K562 (cell line): Measurements from ENCODE around the gene IQCN. TPM values are rescaled to one million over a fixed set of nuclear protein-coding genes. Genes with fewer than 3 reads are reported as not detected.
A peak's percentile ranks its signal among the peaks of the same experiment; 100 is the strongest.

Source experiments
- BMI1 ChIP-seq: fragments of 150-350 bp; IDR thresholded peaks from 2 replicates; pipeline ENCODE4 v1.6.1; 2014; ENCODE audit warnings: low read length
- CBFA2T3 ChIP-seq: fragments of 450-650 bp; IDR thresholded peaks from 2 replicates; pipeline ENCODE4 v1.6.1; 2017
- E2F5 ChIP-seq: sonication (generic); formaldehyde crosslinking; IDR thresholded peaks from 2 replicates; pipeline ENCODE4 v1.8.0; 2022; ENCODE audit warnings: mild to moderate bottlenecking, missing genetic modification reagents
- EP300 ChIP-seq: IDR thresholded peaks from 2 replicates; pipeline ENCODE4 v1.6.1; 2012; ENCODE audit warnings: low read length, improper control_type of control experiment
- FOXM1 ChIP-seq, 2 experiments: fragments of 450-650 bp in 1 of 2; sonication (generic) in 1 of 2; formaldehyde crosslinking in 1 of 2; IDR thresholded peaks; 2 replicates each; pipeline versions ENCODE4 v1.6.1 to v1.9.0; 2017 to 2022; ENCODE audit warnings: low read depth in 2 of 2, mild to moderate bottlenecking in 2 of 2, missing genetic modification reagents in 1 of 2, moderate library complexity in 1 of 2
- HCFC1 ChIP-seq: IDR thresholded peaks from 2 replicates; pipeline ENCODE4 v1.6.1; 2012; ENCODE audit warnings: low read depth, low read length, improper control_type of control experiment
- MBD1 ChIP-seq: fragments of 250-450 bp; sonication (Bioruptor Pico); IDR thresholded peaks from 2 replicates; pipeline ENCODE4 v1.8.0; 2022; ENCODE audit warnings: inconsistent platforms
- MECOM ChIP-seq: fragments of 250-450 bp; sonication (Bioruptor Pico); IDR thresholded peaks from 2 replicates; pipeline ENCODE4 v1.8.0; 2022; ENCODE audit warnings: inconsistent platforms
- MEF2A ChIP-seq: IDR thresholded peaks from 2 replicates; pipeline ENCODE4 v1.6.1; 2011; ENCODE audit warnings: low read depth, mild to moderate bottlenecking, low read length, moderate library complexity; ENCODE audit not compliant: control insufficient read depth
- NBN ChIP-seq: fragments of 450-650 bp; IDR thresholded peaks from 2 replicates; pipeline ENCODE4 v1.6.1; 2016; ENCODE audit warnings: low read depth, mild to moderate bottlenecking
- PCBP2 ChIP-seq: fragments of 200-400 bp; formaldehyde crosslinking; IDR thresholded peaks from 2 replicates; pipeline ENCODE4 v1.6.1; 2018; ENCODE audit warnings: low read length, low read depth, mild to moderate bottlenecking, moderate library complexity; ENCODE audit not compliant: poor library complexity, severe bottlenecking
- SMARCC2 ChIP-seq: fragments of 450-650 bp; IDR thresholded peaks from 2 replicates; pipeline ENCODE4 v1.6.1; 2017; ENCODE audit warnings: antibody characterized with exemption, moderate library complexity, mild to moderate bottlenecking, low read depth
- ZNF12 ChIP-seq: sonication (generic); formaldehyde crosslinking; IDR thresholded peaks from 2 replicates; pipeline ENCODE4 v1.4.0; 2020; ENCODE audit warnings: mild to moderate bottlenecking, missing genetic modification reagents
- ZNF121 ChIP-seq: sonication (generic); formaldehyde crosslinking; conservative IDR thresholded peaks from 2 replicates; pipeline ENCODE4 v1.8.0; 2022; ENCODE audit warnings: missing genetic modification reagents
- ZNF395 ChIP-seq: fragments of 200-800 bp; sonication (Bioruptor generic); IDR thresholded peaks from 2 replicates; pipeline ENCODE4 v1.6.1; 2017; ENCODE audit warnings: missing genetic modification characterization, missing compliant biosample characterization
- ZNF592 ChIP-seq: fragments of 450-650 bp; IDR thresholded peaks from 2 replicates; pipeline ENCODE4 v1.6.1; 2017; ENCODE audit warnings: antibody characterized with exemption, mild to moderate bottlenecking
- polyA plus RNA-seq, 8 experiments: library from polyadenylated mRNA; depleted of rRNA in 4 of 8; stranded (reverse) in 5 of 8; unstranded in 3 of 8; fragments of >200 nt; fragmentation: Nextera tagmentation in 2 of 8; fragmentation: Illumina TruSeq in 1 of 8; extraction: Ambion mirVana in 2 of 8; extraction: Trizol in 1 of 8; gene quantifications; 2 replicates each; pipeline versions ENCODE4 v1.2.1 to v1.2.3, GENCODE V29; 2011 to 2014; ENCODE audit warnings: inconsistent platforms in 1 of 8, missing spikeins in 1 of 8
- total RNA-seq, 7 experiments: library from RNA; depleted of rRNA in 6 of 7; stranded (reverse); fragments of >200 nt in 6 of 7; fragmentation: Illumina TruSeq in 2 of 7; extraction: Trizol in 2 of 7; gene quantifications; 2 replicates each; pipeline versions ENCODE4 v1.2.1 to v1.2.3, GENCODE V29; 2011 to 2021; ENCODE audit warnings: low replicate concordance in 1 of 7
- TF ChIP-seq, protein P1 (sequence below), 3 experiments: IDR thresholded peaks in 2 of 3; conservative IDR thresholded peaks in 1 of 3; 2 replicates each; pipeline ENCODE4 v1.5.1; 2011 to 2012; ENCODE audit warnings: low read length in 3 of 3, mild to moderate bottlenecking in 3 of 3, control low read depth in 2 of 3, improper control_type of control experiment in 1 of 3, inconsistent platforms in 1 of 3, low read depth in 1 of 3, mixed read lengths in 1 of 3, moderate library complexity in 1 of 3; ENCODE audit not compliant: insufficient read depth in 2 of 3

Gene IQCN
- total and polyA plus RNA-seq, 9 of the 15 experiments (the other 6 are each of a cell fraction or from before 2014, with no cell fraction given), result 0.01 to 0.07 (median 0.04) TPM; not detected in 3

DNA sequence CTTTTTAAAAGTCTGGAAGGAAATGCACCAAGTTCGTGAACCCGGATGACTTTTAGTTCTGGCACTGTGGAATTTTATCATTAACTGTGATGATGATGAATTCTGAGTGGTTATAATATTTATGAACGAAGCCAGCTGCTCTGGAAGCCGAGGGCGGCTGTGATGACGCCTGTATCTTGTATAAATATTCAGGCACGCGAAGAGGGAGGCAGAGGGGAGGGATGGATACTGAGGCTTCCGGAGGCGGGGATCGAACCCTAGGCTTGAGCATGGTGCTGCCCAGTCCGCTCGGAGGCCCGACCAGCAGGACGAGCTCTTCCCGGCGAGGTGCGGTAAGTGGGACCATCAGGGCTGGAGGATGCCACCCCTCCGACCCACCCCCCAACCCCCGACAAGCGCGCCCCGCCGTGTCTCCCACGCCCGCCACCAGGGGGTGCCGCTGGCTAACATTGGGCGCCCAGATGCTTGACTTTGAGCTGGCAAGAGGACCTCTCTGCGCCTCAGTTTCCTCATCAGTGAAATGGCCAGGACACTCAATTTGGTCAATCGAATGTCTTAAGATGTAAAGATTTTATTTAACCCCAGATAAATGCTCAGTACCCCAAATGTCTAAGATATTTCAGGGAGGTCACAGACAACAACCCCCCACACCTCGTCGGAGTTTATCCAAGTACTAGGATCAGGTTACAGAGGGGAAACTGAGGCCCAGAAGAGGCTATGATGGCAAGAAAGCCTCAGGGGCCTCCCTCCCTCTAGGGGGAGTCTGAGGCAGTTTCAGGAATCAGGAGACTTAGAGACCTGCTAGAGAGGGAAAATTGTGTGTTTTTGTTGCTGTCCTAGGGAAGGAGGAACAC lies 65.9 kb downstream of the IQCN start (continued):
- no peak for TF ChIP-seq SMARCC2
- TF ChIP-seq EP300, result no peak
- no peak for TF ChIP-seq ZNF592
- no peak for TF ChIP-seq BMI1
- TF ChIP-seq CBFA2T3, result no peak
- TF ChIP-seq PCBP2, result no peak
- TF ChIP-seq MECOM, result no peak
- no peak for TF ChIP-seq ZNF12
- TF ChIP-seq HCFC1, result no peak
- TF ChIP-seq ZNF121 (CRISPR knock-in tag), result no peak
- TF ChIP-seq FOXM1 (IDR thresholded peaks at IDR 0.05; ENCODE audit: low read depth), result no peak
- no peak for TF ChIP-seq FOXM1 (CRISPR knock-in tag; IDR thresholded peaks at IDR 0.05; ENCODE audit: low read depth)
- TF ChIP-seq, protein P1, sequence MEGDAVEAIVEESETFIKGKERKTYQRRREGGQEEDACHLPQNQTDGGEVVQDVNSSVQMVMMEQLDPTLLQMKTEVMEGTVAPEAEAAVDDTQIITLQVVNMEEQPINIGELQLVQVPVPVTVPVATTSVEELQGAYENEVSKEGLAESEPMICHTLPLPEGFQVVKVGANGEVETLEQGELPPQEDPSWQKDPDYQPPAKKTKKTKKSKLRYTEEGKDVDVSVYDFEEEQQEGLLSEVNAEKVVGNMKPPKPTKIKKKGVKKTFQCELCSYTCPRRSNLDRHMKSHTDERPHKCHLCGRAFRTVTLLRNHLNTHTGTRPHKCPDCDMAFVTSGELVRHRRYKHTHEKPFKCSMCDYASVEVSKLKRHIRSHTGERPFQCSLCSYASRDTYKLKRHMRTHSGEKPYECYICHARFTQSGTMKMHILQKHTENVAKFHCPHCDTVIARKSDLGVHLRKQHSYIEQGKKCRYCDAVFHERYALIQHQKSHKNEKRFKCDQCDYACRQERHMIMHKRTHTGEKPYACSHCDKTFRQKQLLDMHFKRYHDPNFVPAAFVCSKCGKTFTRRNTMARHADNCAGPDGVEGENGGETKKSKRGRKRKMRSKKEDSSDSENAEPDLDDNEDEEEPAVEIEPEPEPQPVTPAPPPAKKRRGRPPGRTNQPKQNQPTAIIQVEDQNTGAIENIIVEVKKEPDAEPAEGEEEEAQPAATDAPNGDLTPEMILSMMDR (IDR thresholded peaks at IDR 0.05 in 2 of 3, conservative IDR thresholded peaks at IDR 0.05 in 1 of 3; ENCODE audit: insufficient read depth in 2 of 3, low read depth in 1 of 3, low read length in 3 of 3), result peak; percentile 63 to 86 (median 69)
- TF ChIP-seq ZNF395, result no peak
- no peak for TF ChIP-seq MEF2A
- no peak for TF ChIP-seq NBN
- TF ChIP-seq E2F5 (CRISPR knock-in tag), result no peak
- TF ChIP-seq MBD1 (CRISPR knock-in tag), result no peak
